Measurements from ENCODE around the gene PLBD1.

PLBD1 gene

DNA sequence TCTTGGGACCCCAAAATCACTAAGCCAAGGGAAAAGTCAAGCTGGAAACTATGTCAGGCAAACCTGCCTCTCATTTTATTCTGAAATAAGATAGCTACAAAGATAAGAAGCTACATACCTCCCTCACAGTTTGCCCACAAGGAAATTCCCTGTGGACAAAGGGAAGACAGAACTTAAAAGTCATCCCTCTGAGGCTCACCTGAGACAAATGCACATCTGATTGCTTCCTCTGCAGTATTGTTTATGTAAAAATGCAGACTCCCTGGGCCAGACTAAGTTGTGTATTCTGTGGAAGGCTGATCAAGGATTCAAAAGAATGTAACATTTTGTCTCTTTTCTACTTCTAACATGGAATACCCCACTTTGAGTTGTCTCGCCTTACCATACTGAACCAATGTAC lies 2.5 kb upstream of the PLBD1 start:
- no peak for DNase-seq (ENCODE audit: low read depth in 2 of 2)

DNA sequence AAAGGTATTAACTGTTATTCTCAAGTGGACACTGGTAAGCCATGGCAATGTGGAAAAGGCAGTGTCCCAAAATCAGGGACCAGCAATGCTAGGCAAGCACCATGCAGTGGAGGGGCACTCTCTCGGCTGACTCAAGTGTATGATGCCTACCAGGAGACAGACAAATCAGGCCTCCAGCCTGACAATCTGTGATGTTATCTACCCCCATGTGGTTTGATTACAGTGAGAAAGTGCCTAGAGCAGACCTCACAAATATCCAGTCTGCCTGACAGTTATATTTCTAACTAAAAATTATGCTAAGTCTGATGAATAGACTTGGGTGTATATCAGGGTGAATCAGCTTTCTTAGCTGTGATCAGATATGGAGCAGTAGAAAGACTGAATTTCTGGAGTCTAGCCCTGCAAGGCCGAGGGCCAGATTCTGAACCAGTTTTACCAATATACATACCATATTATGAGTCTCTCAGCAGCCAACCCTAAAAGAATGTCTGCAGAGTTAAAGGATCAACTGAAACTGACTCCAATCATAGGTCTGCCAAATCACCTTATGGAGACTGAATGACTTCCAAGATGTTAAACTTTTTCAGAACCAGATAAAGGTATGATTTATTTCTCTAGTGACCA lies 3.2 kb downstream of the PLBD1 start:
- no peak for DNase-seq (ENCODE audit: low read depth in 2 of 2)

DNA sequence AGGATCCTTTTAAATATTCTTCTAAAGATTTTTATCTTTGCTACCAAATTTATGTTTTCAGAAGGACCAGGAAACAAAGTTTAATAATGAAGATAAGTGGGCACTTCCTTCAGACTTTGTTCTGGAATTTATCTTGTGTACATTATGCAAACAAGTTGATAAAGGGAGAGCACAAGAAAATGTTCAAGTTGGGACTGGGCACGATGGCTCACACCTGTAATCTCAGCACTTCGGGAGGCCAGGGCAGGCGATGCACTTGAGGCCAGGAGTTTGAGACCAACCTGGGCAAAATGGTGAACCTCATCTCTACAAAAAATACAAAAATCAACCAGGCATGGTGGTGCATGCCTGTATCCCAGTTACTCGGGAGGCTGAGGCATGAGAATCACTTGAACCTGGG lies 4.6 kb downstream of the PLBD1 start:
- no peak for DNase-seq (ENCODE audit: low read depth in 2 of 2)

DNA sequence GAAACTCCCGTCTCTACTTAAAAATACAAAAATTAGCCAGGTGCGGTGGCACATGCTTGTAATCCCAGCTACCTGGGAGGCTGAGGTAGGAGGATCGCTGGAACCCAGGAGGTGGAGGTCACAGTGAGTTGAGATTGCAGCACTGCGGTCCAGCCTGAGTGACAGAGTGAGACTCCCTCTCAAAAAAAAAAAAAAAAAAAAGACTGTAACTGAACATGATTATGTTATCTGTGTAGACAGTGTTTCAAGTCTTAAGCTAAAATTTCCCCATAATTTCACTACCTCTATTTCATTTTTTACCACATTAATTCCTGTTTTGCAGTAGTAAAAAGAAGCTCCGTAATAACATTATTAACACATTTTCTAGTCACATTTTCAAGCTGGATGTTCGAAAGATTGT lies 5.4 kb downstream of the PLBD1 start:
- DNase-seq (ENCODE audit: low read depth in 2 of 2) = no peak

DNA sequence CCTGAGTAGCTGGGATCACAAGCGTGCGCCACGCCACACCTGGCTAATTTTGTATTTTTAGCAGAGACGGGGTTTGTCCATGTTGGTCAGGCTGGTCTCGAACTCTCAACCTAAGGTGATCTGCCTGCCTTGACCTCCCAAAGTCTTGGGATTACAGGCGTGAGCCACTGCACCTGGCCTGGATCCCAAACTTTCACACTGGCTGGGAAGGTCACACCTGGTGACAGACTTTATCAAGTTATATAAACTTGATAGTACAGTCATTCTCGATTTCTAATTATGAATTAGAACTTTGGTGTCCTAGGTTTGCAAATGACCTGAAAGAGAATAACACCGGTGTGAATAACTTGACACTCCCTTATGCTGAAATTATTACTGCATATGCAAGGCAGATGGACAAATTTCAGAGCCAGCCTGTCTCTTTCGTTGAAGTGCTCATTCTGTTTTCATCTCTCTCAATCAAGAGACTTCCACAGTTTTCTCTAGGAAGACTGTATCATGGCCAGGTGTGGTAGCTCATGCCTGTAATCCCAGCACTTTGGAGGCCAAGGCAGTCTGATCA lies 5.9 kb downstream of the PLBD1 start:
- DNase-seq (ENCODE audit: low read depth in 2 of 2) = no peak

DNA sequence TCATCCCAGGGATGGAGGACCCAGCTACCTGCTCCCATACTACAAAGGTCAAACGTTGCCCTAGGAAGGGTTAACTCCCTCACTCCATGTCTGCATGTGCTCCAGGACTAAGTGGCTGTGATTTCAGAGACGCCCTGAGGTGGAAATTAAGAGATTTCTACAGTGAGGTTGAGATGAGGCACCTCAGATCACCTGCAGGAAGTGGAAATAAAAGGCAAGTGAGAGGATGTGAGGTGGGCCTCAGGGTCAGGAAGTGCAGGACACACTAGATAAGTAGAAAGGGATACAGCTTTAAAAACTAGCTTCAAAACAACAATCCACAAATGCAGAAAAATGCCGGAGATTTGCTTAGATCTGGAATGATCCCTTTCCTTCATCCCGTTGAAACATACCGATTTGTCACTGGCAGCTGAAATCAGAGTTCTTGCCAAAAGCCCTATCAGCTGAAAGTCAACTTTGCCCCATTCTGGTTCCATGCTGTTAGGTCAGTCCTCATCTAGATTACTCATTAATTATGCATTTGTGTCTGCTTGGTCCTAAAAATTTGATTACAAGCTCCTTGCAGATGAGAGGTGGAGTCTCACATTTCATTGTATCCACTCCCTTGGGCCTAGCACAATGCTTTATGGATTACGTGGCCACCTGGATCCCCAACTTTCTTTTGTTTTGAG lies 6.6 kb downstream of the PLBD1 start:
- no peak for DNase-seq (ENCODE audit: low read depth in 2 of 2)

- no peak for DNase-seq (ENCODE audit: low read depth in 2 of 2)
These were observed 9.2 kb downstream of the PLBD1 start for GRCh38 chr12:14558473-14558959.

DNA sequence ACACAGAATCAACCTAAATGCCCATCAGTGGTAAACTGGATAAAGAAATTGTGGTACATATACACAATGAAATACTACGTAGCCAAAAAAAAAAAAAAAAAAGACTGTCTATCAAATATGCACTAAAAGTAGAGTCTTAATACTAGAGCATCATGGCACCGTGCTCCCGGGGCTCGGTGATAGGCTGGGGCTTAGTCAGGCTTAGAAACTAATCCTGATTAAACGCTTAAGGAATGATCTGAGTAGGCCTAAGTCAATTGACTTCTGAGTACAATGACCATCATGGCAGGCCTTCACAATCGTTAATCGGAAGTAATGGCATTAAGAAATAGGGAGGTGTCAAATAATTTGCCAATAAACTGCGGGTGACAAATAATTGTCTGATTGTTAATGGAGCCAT lies 9.7 kb downstream of the PLBD1 start:
- DNase-seq (ENCODE audit: low read depth in 2 of 2) = no peak

DNA sequence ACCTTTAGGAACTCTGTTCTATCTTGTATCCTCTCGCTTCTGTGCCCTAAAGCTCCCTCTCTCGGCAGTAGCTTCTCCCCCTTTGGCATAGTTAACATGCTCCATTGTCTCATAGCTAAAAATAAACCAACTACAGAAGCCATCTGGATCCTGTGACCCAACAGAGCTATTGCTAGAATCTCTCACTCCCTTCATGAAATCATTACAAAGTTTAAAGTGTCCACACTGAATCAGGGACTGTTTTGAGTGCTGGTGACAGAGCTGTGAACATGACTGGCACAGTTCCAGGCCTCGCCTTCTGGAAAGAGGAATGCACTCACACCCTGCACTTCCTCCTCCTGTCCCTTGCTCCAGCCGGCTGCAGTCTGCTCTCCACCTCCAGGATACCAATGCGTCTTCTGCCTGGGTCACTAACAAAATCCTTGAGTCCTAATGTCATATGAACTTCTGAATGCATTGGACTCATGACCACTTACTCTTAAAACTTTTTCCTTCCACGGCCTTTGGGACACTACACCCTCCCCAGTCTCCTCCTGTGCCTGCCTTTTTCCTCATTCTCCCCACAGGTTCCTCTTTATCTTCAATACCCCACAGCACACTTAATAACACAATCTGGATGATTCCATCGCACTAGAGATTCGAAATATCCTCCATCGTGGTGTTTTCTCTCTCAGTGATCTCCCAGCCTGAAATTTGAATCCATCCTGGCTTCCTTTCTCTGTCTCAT lies 13.2 kb downstream of the PLBD1 start:
- DNase-seq (ENCODE audit: low read depth in 2 of 2) = no peak

DNA sequence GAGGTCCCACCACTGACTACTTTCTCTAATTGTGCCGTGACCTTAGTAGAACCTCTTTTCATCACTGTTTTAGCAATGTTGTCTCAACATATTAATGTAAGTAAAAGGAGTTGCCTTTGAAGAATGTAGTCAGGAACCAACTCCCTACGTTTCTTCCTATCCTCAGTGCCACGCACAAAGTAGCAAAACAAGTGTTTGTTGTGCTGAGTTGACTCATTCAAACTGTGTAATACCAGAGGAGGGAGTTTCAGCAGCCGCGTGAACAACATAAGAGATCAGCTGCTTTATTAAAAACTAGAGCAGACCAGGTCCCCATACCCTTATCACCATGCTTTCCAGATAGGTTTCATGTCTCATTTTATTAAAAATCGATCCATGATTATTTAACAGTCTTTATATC lies 19.1 kb downstream of the PLBD1 start:
- no peak for DNase-seq (ENCODE audit: low read depth in 2 of 2)

GRCh38 chr12:14547571-14547970 lies 20.1 kb downstream of the PLBD1 start:
- no peak for DNase-seq (ENCODE audit: low read depth in 2 of 2)

- DNase-seq (ENCODE audit: low read depth in 2 of 2) = no peak
These were observed 22.2 kb downstream of the PLBD1 start for GRCh38 chr12:14545144-14546124.

DNA sequence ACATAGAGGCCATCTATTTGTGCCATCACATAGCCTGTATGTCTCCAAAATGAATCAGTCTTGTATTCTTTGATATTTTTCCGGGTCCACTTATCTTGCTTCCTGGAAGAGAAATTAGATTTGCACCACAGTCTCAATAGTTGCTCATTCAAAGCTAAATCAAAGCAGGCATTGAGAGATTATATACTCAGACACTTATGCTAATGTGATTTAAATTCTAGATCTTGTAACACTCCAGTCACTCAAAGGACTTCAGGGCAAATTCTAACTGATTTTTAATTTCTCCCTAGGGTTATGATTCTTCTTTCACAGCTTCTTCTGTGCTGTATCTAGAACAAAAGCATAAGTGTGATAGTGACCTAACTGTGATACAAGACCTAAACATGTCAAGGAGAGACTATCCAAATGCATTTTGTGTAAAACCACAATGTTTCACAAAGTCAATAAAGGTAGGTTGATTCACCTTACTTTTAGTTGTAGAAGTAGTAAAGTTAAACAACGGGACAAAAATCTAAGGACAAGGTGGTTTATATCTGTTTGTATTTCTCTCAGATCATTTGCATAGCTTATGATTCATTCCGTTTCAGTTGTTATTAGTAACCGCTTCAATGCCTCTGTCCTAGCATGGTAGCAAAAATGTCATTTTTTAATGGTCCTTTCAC lies 26.8 kb downstream of the PLBD1 start:
- no peak for DNase-seq (ENCODE audit: low read depth in 2 of 2)

DNA sequence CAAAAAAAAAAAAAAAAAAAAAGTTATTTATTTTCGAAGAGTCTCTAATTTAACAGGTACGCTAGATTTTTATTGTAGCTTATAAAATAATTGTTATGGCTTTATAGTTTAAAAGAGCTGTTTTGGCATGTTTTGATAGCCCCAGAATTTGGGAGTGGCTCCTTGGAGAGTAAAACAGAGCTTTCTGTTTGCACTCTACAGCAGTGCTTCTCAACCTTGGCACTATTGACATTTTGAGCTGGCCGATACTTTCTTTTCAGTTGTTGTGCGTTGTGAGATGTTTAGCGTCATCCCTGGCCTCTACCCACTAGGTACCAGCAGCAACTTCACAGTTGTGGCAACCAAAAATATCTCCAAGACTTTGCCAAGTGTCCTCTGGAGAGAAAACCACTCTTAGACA lies 30.6 kb downstream of the PLBD1 start:
- DNase-seq (ENCODE audit: low read depth in 2 of 2) = no peak

DNA sequence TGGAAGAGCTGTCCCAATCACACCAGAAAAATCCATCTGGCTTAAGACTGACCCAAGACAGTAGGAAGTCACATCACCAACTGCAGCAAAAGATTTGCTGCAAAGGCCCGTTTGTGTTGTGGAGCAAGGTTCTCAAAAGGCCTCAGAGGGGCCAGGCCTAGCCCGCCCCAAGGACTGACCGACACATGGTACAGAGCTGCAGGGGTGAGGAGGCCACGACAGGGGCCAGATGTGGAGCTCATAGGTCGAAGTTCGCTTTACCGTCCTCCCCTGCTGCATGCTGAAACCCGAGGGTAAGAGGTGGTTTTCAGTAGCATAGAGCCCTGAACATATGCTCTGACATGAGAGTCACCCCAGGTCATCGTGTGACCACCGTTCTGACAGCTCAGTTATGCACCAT lies 35.5 kb downstream of the PLBD1 start:
- no peak for DNase-seq (ENCODE audit: low read depth in 2 of 2)

DNA sequence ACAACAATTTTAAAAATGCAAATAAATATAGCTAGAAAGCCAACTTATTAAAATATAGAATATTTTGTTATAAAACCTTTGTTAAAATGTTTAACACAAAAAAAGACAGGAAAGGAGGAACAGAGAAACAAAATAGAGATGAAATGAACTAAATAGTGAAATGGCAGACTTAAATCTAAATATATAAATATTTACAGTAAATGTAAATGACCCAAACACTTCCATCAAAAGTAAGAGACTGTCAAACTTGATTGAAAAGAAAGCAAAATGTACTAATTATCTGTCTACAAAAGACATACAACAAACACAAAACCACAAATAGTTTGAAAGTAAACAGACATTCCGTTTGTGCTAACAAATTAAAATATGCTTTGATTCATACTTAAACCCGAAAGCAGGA lies 41.7 kb downstream of the PLBD1 start:
- no peak for DNase-seq (ENCODE audit: low read depth in 2 of 2)

GRCh38 chr12:14521822-14522221 lies 45.9 kb downstream of the PLBD1 start:
- DNase-seq (ENCODE audit: low read depth in 2 of 2) = no peak

DNA sequence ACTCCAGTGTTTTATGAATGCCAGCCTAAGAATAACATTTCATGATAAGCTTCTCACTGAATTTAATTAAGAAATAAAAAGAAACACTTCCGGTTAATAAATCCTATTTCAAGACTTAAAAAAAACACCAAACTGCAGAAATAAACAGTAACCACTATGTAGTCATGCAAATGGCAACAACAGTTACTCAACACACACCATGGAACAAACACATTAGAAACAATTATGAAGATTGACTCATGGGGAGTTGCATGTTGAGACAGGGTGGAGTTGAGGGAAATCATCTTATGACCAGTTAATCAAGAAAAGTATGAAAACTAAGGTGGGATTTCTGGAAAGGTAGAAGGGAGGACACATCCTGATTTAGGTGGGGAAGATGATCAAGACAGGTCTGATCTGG lies 52.7 kb downstream of the PLBD1 start:
- DNase-seq (ENCODE audit: low read depth in 2 of 2) = no peak

- DNase-seq (ENCODE audit: low read depth in 2 of 2) = no peak
These were observed 53.4 kb downstream of the PLBD1 start for GRCh38 chr12:14514154-14514842.

- DNase-seq (ENCODE audit: low read depth in 2 of 2) = no peak
These were observed 57.1 kb downstream of the PLBD1 start for GRCh38 chr12:14510574-14510973.

Measured in stimulated activated CD4-positive, alpha-beta T cell treated with anti-CD3 and anti-CD28 coated beads, Interleukin-1b, Interleukin-23, amount 100 ng/mL, for 1 hour (primary cell).